OCI-LY1 (cell line): Measurements from ENCODE around the gene RABL2B.
"Not testable (repeated sequence)": the region's sequence is repeated elsewhere in the genome, so short reads cannot be mapped to it uniquely, and the experiment has no call there.

Source experiments
- EZH2 ChIP-seq: fragments of 200-600 bp; sonication (generic), shearing (Covaris generic); IDR thresholded peaks from 2 replicates; pipeline ENCODE4 v1.8.0; 2017; ENCODE audit warnings: borderline replicate concordance, mixed run types, mild to moderate bottlenecking, antibody characterized with exemption, low read length, moderate library complexity, mixed read lengths
- TF ChIP-seq, protein P1 (sequence below): fragments of 200-600 bp; sonication (generic), shearing (Covaris generic); IDR thresholded peaks from 2 replicates; pipeline ENCODE4 v1.5.1; 2017; ENCODE audit warnings: mild to moderate bottlenecking, antibody characterized with exemption, low read length, moderate library complexity, mixed read lengths

DNA sequence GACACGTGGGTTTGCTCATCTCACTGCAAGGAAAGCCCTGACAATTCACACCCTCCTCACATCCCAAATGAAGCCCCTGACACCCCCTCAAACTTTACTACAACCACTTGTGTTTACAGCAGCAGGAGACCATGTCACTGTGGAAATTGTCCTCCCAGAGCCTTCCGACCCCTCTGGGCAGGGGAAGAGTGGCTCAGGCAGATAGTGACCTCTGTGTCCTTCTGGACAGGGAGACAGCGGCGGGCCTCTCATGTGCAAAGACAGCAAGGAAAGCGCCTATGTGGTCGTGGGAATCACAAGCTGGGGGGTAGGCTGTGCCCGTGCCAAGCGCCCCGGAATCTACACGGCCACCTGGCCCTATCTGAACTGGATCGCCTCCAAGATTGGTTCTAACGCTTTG lies 39.0 kb downstream of the RABL2B start:
- TF ChIP-seq, protein P1, sequence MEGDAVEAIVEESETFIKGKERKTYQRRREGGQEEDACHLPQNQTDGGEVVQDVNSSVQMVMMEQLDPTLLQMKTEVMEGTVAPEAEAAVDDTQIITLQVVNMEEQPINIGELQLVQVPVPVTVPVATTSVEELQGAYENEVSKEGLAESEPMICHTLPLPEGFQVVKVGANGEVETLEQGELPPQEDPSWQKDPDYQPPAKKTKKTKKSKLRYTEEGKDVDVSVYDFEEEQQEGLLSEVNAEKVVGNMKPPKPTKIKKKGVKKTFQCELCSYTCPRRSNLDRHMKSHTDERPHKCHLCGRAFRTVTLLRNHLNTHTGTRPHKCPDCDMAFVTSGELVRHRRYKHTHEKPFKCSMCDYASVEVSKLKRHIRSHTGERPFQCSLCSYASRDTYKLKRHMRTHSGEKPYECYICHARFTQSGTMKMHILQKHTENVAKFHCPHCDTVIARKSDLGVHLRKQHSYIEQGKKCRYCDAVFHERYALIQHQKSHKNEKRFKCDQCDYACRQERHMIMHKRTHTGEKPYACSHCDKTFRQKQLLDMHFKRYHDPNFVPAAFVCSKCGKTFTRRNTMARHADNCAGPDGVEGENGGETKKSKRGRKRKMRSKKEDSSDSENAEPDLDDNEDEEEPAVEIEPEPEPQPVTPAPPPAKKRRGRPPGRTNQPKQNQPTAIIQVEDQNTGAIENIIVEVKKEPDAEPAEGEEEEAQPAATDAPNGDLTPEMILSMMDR = not testable (repeated sequence)
- not testable (repeated sequence) for TF ChIP-seq EZH2
